ENCODE results near the gene CPPED1.

DNA sequence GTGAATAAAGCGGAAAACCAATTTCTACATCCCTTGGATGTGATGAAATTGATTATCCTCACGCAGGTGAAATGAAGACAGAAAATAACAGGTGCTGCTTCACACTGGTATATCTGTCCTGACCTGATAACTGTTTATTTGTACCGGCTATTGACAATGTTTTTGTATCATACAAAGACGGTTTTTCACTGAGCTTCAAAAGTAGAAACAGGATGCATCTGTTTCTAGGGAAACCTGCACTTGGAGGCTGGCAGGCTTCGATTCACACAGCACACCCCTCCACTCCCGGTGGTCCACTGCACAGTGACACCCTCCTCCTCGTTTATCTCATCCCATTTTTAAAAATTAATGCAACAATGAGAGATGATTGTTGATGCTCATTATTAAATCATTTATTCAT lies 104.5 kb downstream of the CPPED1 start:
- TF ChIP-seq, protein P1, sequence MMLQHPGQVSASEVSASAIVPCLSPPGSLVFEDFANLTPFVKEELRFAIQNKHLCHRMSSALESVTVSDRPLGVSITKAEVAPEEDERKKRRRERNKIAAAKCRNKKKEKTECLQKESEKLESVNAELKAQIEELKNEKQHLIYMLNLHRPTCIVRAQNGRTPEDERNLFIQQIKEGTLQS (IDR thresholded peaks at IDR 0.05): no peak
- TF ChIP-seq YY1 (IDR thresholded peaks at IDR 0.05; ENCODE audit: extremely low read depth, insufficient replicate concordance, low read depth, low read length) (no peak), POLR2A (IDR thresholded peaks at IDR 0.05; ENCODE audit: borderline replicate concordance, extremely low read depth, insufficient read depth, insufficient read length) (no peak), EZH2 (IDR thresholded peaks at IDR 0.05) (no peak), ZFX (IDR thresholded peaks at IDR 0.05) (no peak), SRF (IDR thresholded peaks at IDR 0.05; ENCODE audit: low read depth) (no peak), JUND (IDR thresholded peaks at IDR 0.05) (no peak), TCF7L2 (IDR thresholded peaks at IDR 0.05; ENCODE audit: borderline replicate concordance, extremely low read depth, insufficient read depth, insufficient read length) (no peak), RAD21 (IDR thresholded peaks at IDR 0.05; ENCODE audit: low read depth) (no peak), SIN3A (IDR thresholded peaks at IDR 0.05; ENCODE audit: low read depth) (no peak), POLR2AphosphoS5 (IDR thresholded peaks at IDR 0.05; ENCODE audit: low read depth, low read length) (no peak)
- TF ChIP-seq, protein P2, sequence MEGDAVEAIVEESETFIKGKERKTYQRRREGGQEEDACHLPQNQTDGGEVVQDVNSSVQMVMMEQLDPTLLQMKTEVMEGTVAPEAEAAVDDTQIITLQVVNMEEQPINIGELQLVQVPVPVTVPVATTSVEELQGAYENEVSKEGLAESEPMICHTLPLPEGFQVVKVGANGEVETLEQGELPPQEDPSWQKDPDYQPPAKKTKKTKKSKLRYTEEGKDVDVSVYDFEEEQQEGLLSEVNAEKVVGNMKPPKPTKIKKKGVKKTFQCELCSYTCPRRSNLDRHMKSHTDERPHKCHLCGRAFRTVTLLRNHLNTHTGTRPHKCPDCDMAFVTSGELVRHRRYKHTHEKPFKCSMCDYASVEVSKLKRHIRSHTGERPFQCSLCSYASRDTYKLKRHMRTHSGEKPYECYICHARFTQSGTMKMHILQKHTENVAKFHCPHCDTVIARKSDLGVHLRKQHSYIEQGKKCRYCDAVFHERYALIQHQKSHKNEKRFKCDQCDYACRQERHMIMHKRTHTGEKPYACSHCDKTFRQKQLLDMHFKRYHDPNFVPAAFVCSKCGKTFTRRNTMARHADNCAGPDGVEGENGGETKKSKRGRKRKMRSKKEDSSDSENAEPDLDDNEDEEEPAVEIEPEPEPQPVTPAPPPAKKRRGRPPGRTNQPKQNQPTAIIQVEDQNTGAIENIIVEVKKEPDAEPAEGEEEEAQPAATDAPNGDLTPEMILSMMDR (IDR thresholded peaks at IDR 0.05 in 2 of 3, conservative IDR thresholded peaks at IDR 0.05 in 1 of 3; ENCODE audit: borderline replicate concordance in 1 of 3, insufficient read depth in 1 of 3, low read depth in 2 of 3, low read length in 2 of 3): no peak
- TF ChIP-seq, protein P3, sequence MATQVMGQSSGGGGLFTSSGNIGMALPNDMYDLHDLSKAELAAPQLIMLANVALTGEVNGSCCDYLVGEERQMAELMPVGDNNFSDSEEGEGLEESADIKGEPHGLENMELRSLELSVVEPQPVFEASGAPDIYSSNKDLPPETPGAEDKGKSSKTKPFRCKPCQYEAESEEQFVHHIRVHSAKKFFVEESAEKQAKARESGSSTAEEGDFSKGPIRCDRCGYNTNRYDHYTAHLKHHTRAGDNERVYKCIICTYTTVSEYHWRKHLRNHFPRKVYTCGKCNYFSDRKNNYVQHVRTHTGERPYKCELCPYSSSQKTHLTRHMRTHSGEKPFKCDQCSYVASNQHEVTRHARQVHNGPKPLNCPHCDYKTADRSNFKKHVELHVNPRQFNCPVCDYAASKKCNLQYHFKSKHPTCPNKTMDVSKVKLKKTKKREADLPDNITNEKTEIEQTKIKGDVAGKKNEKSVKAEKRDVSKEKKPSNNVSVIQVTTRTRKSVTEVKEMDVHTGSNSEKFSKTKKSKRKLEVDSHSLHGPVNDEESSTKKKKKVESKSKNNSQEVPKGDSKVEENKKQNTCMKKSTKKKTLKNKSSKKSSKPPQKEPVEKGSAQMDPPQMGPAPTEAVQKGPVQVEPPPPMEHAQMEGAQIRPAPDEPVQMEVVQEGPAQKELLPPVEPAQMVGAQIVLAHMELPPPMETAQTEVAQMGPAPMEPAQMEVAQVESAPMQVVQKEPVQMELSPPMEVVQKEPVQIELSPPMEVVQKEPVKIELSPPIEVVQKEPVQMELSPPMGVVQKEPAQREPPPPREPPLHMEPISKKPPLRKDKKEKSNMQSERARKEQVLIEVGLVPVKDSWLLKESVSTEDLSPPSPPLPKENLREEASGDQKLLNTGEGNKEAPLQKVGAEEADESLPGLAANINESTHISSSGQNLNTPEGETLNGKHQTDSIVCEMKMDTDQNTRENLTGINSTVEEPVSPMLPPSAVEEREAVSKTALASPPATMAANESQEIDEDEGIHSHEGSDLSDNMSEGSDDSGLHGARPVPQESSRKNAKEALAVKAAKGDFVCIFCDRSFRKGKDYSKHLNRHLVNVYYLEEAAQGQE (IDR thresholded peaks at IDR 0.05; ENCODE audit: low read depth): no peak
- TF ChIP-seq, protein P4, sequence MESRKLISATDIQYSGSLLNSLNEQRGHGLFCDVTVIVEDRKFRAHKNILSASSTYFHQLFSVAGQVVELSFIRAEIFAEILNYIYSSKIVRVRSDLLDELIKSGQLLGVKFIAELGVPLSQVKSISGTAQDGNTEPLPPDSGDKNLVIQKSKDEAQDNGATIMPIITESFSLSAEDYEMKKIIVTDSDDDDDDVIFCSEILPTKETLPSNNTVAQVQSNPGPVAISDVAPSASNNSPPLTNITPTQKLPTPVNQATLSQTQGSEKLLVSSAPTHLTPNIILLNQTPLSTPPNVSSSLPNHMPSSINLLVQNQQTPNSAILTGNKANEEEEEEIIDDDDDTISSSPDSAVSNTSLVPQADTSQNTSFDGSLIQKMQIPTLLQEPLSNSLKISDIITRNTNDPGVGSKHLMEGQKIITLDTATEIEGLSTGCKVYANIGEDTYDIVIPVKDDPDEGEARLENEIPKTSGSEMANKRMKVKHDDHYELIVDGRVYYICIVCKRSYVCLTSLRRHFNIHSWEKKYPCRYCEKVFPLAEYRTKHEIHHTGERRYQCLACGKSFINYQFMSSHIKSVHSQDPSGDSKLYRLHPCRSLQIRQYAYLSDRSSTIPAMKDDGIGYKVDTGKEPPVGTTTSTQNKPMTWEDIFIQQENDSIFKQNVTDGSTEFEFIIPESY (IDR thresholded peaks at IDR 0.05; ENCODE audit: extremely low read depth, insufficient replicate concordance, low read length): no peak
